ENCODE measurements around the gene ARID1B.

The ARID1B gene

DNA sequence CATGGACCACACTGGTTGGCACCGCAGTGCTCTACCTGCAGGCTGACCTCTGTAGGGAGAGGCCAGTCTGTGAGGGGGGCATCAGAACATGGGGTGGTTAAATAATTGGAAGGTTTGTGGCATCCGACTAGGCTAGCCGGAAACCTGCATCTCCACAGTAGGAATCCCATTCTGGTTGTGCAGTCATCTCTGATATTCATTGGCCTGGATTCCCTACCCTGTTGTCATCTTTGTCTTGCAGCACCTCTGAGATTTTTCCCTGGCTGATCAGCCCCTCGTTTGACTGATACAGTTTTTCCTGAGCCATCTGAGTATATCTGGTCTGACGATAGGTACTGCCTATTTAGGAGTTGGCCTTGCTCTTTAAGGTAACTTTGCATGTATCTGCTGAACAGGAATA is 286.7 kb downstream of the ARID1B start:
- no peaks in the 10 kb centered on the region for H3K9me2 ChIP-seq (replicated peaks; ENCODE audit: insufficient read depth, low read length)
- no peaks in the 10 kb centered on the region for H3K79me2 ChIP-seq (ENCODE audit: insufficient read depth, low read length)
- no peaks in the 10 kb centered on the region for H3K27me3 ChIP-seq (ENCODE audit: low read length)
- no peak overlapping the region for H3K4me3 ChIP-seq (ENCODE audit: insufficient read depth, low read length, poor library complexity, severe bottlenecking)
- H3K36me3 ChIP-seq (ENCODE audit: low read length), result no peaks in the 10 kb centered on the region
- no peak overlapping the region for H3K27ac ChIP-seq (ENCODE audit: low read depth, low read length)
- H2AFZ ChIP-seq (ENCODE audit: low read depth, low read length, severe bottlenecking), result no peak overlapping the region
- H3K9me3 ChIP-seq (ENCODE audit: insufficient read depth, low read length), result no peaks in the 10 kb centered on the region
- no peaks in the 10 kb centered on the region for H4K20me1 ChIP-seq (ENCODE audit: low read depth, low read length)
- TF ChIP-seq EZH2phosphoT487 (conservative IDR thresholded peaks at IDR 0.05; ENCODE audit: low read length), result no peak
- TF ChIP-seq, protein P1, sequence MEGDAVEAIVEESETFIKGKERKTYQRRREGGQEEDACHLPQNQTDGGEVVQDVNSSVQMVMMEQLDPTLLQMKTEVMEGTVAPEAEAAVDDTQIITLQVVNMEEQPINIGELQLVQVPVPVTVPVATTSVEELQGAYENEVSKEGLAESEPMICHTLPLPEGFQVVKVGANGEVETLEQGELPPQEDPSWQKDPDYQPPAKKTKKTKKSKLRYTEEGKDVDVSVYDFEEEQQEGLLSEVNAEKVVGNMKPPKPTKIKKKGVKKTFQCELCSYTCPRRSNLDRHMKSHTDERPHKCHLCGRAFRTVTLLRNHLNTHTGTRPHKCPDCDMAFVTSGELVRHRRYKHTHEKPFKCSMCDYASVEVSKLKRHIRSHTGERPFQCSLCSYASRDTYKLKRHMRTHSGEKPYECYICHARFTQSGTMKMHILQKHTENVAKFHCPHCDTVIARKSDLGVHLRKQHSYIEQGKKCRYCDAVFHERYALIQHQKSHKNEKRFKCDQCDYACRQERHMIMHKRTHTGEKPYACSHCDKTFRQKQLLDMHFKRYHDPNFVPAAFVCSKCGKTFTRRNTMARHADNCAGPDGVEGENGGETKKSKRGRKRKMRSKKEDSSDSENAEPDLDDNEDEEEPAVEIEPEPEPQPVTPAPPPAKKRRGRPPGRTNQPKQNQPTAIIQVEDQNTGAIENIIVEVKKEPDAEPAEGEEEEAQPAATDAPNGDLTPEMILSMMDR (IDR thresholded peaks at IDR 0.05; ENCODE audit: insufficient read depth, low read length, poor library complexity, severe bottlenecking), result no peak
- no peak overlapping the region for H3K9ac ChIP-seq (ENCODE audit: low read length)
- no peaks in the 10 kb centered on the region for H3F3A ChIP-seq (ENCODE audit: insufficient read depth)
- H3K4me2 ChIP-seq (ENCODE audit: low read depth, low read length, poor library complexity, severe bottlenecking), result no peak overlapping the region

DNA sequence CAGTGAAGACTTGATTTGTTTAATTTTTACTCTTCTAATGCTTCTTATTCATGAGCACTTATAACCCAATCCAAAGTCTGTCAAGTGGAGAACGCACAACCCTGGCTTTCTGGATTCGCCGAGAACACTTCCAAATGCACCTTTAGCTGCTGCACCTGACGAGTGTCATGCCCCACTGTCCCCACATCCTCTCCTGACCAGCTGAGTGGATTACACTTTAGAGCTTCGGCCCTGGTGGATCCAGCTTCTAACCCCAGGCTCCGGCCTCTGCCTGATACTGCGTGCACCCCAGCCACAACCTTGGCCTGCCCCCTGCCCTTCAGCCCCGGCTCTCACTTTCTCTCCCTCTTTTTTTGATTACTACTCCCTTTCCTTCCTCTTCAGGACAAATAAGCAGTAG is 287.3 kb downstream of the ARID1B start:
- Histone ChIP-seq H3K9me3 (ENCODE audit: insufficient read depth, low read length) (no peaks in the 10 kb centered on the region), H3K9ac (ENCODE audit: low read length) (no peak overlapping the region), H3K36me3 (ENCODE audit: low read length) (no peaks in the 10 kb centered on the region), H3K79me2 (ENCODE audit: insufficient read depth, low read length) (peaks cover under 1% of the 10 kb centered on the region; the same call in 1 of the 2 replicates), H3F3A (ENCODE audit: insufficient read depth) (no peaks in the 10 kb centered on the region), H3K9me2 (replicated peaks; ENCODE audit: insufficient read depth, low read length) (no peaks in the 10 kb centered on the region), H3K27me3 (ENCODE audit: low read length) (no peaks in the 10 kb centered on the region), H3K4me3 (ENCODE audit: insufficient read depth, low read length, poor library complexity, severe bottlenecking) (no peak overlapping the region), H3K27ac (ENCODE audit: low read depth, low read length) (no peak overlapping the region), H2AFZ (ENCODE audit: low read depth, low read length, severe bottlenecking) (no peak overlapping the region), H4K20me1 (ENCODE audit: low read depth, low read length) (no peaks in the 10 kb centered on the region), H3K4me2 (ENCODE audit: low read depth, low read length, poor library complexity, severe bottlenecking) (no peak overlapping the region)
- TF ChIP-seq, protein P1 (IDR thresholded peaks at IDR 0.05; ENCODE audit: insufficient read depth, low read length, poor library complexity, severe bottlenecking), result no peak
- TF ChIP-seq EZH2phosphoT487 (conservative IDR thresholded peaks at IDR 0.05; ENCODE audit: low read length), result no peak

DNA sequence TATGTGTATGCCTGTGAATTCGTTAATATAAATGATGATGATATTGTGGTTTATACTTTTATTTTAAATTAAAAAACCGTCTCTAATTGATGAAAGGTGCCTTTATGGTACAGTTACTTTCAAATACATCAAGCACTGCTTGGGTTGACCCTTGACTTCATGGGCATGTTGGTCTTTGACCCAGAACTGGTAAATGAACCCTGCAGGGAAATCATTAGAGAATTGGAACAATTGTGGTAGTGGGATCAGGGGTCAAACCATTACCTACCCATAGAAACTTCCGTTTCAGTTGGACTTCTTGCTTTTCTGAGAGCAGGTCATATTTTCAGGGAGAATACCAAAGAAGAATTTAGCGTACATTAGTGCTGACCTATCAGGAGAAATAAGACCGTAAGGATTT is 288.2 kb downstream of the ARID1B start:
- no peak overlapping the region for H2AFZ ChIP-seq (ENCODE audit: low read depth, low read length, severe bottlenecking)

More for the DNA sequence above, 288.2 kb downstream of the ARID1B start:
- no peaks in the 10 kb centered on the region; the same call in 1 of the 2 replicates for H3F3A ChIP-seq (ENCODE audit: insufficient read depth)
- H3K79me2 ChIP-seq (ENCODE audit: insufficient read depth, low read length), result peaks cover 4% of the 10 kb centered on the region; the same call in 1 of the 2 replicates
- H3K9ac ChIP-seq (ENCODE audit: low read length), result no peak overlapping the region
- no peaks in the 10 kb centered on the region for H3K9me2 ChIP-seq (replicated peaks; ENCODE audit: insufficient read depth, low read length)
- no peaks in the 10 kb centered on the region for H3K9me3 ChIP-seq (ENCODE audit: insufficient read depth, low read length)
- no peaks in the 10 kb centered on the region for H4K20me1 ChIP-seq (ENCODE audit: low read depth, low read length)
- no peaks in the 10 kb centered on the region for H3K27me3 ChIP-seq (ENCODE audit: low read length)
- no peak for TF ChIP-seq EZH2phosphoT487 (conservative IDR thresholded peaks at IDR 0.05; ENCODE audit: low read length)
- TF ChIP-seq, protein P1 (IDR thresholded peaks at IDR 0.05; ENCODE audit: insufficient read depth, low read length, poor library complexity, severe bottlenecking), result no peak
- H3K27ac ChIP-seq (ENCODE audit: low read depth, low read length), result no peak overlapping the region
- H3K36me3 ChIP-seq (ENCODE audit: low read length), result no peaks in the 10 kb centered on the region
- no peak overlapping the region for H3K4me3 ChIP-seq (ENCODE audit: insufficient read depth, low read length, poor library complexity, severe bottlenecking)
- H3K4me2 ChIP-seq (ENCODE audit: low read depth, low read length, poor library complexity, severe bottlenecking), result no peak overlapping the region
